Brain microvascular endothelial cell (primary cell): ENCODE data around the gene MYO7A.

Source experiments
- DNase-seq: peaks from one replicate; pipeline ENCODE4 v3.0.0-alpha.2; 2020
- H3K27ac ChIP-seq: fragments of 250-450 bp; sonication (Bioruptor Pico); 2 replicates; pipeline ENCODE4 v1.5.1; 2020; ENCODE audit warnings: mild to moderate bottlenecking, moderate library complexity
- H3K27me3 ChIP-seq: fragments of 250-450 bp; sonication (Bioruptor Pico); replicated peaks from 2 replicates; pipeline ENCODE4 v1.5.1; 2020; ENCODE audit warnings: mild to moderate bottlenecking
- H3K36me3 ChIP-seq: fragments of 250-450 bp; sonication (Bioruptor Pico); replicated peaks from 2 replicates; pipeline ENCODE4 v1.5.1; 2020; ENCODE audit warnings: mild to moderate bottlenecking
- H3K4me3 ChIP-seq: 2 replicates; pipeline ENCODE4 v1.5.1; 2011; ENCODE audit warnings: low read depth, mild to moderate bottlenecking, control low read depth, low read length, moderate library complexity
- CTCF ChIP-seq: IDR thresholded peaks from 2 replicates; pipeline ENCODE4 v1.5.1; 2011; ENCODE audit warnings: low read depth, mild to moderate bottlenecking, moderate library complexity, low read length, control low read depth, inconsistent platforms; ENCODE audit errors: missing control alignments
- in situ Hi-C: cut with HindIII; loops from 2 replicates; pipeline ENCODE4 v1.10.0; 2017; ENCODE audit warnings: low sequenced_read_pairs, low pct_ligation_motif_present

The MYO7A gene

GRCh38 chr11:77202941-77203900 is 75.2 kb downstream of the MYO7A start:
- in situ Hi-C loops, result no loop called here
- Histone ChIP-seq H3K36me3 (no peaks in the 10 kb centered on the region), H3K27me3 (no peaks in the 10 kb centered on the region), H3K4me3 (no peak overlapping the region), H3K27ac (no peak overlapping the region)
- no peak for TF ChIP-seq CTCF
- DNase-seq, result no peak

- TF ChIP-seq CTCF, result no peak
- DNase-seq, result no peak
- in situ Hi-C loops, result no loop called here
- no peaks in the 10 kb centered on the region for H3K27me3 ChIP-seq
- H3K27ac ChIP-seq, result no peak overlapping the region
- H3K4me3 ChIP-seq, result no peak overlapping the region
- no peaks in the 10 kb centered on the region for H3K36me3 ChIP-seq
Observed at GRCh38 chr11:77203901-77204753, 76.1 kb downstream of the MYO7A start.

- Histone ChIP-seq H3K4me3 (no peak overlapping the region), H3K27me3 (no peaks in the 10 kb centered on the region), H3K36me3 (no peaks in the 10 kb centered on the region), H3K27ac (no peak overlapping the region)
- no peak for TF ChIP-seq CTCF
- DNase-seq, result no peak
- in situ Hi-C loops, result no loop called here
Observed at GRCh38 chr11:77204754-77205466, 76.9 kb downstream of the MYO7A start.

- no peaks in the 10 kb centered on the region for H3K36me3 ChIP-seq
- H3K4me3 ChIP-seq, result no peak overlapping the region
- H3K27me3 ChIP-seq, result no peaks in the 10 kb centered on the region
- H3K27ac ChIP-seq, result no peak overlapping the region
- in situ Hi-C loops, result no loop called here
- TF ChIP-seq CTCF, result no peak
- no peak for DNase-seq
Observed at GRCh38 chr11:77205467-77206263, 77.6 kb downstream of the MYO7A start.
